Endothelial cell of umbilical vein (primary cell): ENCODE data around the gene DRD4. TPM values are rescaled to one million over a fixed set of nuclear protein-coding genes. Genes with fewer than 3 reads are reported as not detected.

Experiments used
- Bru-seq: library from RNA; stranded (reverse); fragments of 400-500 nt; gene quantifications from one replicate; lab custom pipeline; 2021; lab: Mats Ljungman, UMichigan
- BruChase-seq, 2 experiments: library from RNA; stranded (reverse); fragments of 400-500 nt; gene quantifications; one replicate each; lab custom pipeline; 2021; lab: Mats Ljungman, UMichigan
- BruUV-seq: library from RNA; stranded (reverse); fragments of 400-500 nt; replicated peaks from 2 replicates; lab custom pipeline; 2021; lab: Mats Ljungman, UMichigan
- CTCF ChIA-PET: fragments of 300-600, 350-600 bp; sonication (Branson Sonifier 250); formaldehyde crosslinking; loops from one replicate; lab custom pipeline; 2021; ENCODE audit warnings: antibody characterized with exemption, inconsistent platforms; lab: Charles Lee
- POLR2A ChIA-PET: fragments of 300-600, 350-600 bp; sonication (Branson Sonifier 250); formaldehyde crosslinking; loops from one replicate; lab custom pipeline; 2021; ENCODE audit warnings: antibody characterized with exemption, inconsistent platforms; lab: Charles Lee
- DNase-seq: peaks from one replicate; pipeline ENCODE4 v3.0.0-alpha.2; 2011; ENCODE audit warnings: low read depth, low spot score
- FAIRE-seq: peaks from 2 replicates; lab custom pipeline; 2011; peaks lifted over from hg19 to GRCh38; lab: Jason Lieb, UNC
- H2AFZ ChIP-seq: 2 replicates; pipeline ENCODE4 v1.6.0; 2012; ENCODE audit warnings: low read depth, low read length, control low read depth, inconsistent platforms
- H3K27ac ChIP-seq: 2 replicates; pipeline ENCODE4 v1.5.1; 2011; ENCODE audit warnings: low read depth, mild to moderate bottlenecking, control low read depth, low read length, moderate library complexity; ENCODE audit not compliant: insufficient read depth
- H3K27me3 ChIP-seq, 2 experiments: 2 replicates each; pipeline versions ENCODE4 v1.6.0 to v1.6.1; 2011; ENCODE audit warnings: low read length in 2 of 2, mixed read lengths in 1 of 2; ENCODE audit not compliant: control insufficient read depth in 2 of 2, insufficient read depth in 2 of 2
- H3K36me3 ChIP-seq, 2 experiments: 2 replicates in 1 of 2; 3 replicates in 1 of 2; pipeline ENCODE4 v1.5.1; 2011; ENCODE audit warnings: low read length in 2 of 2, mild to moderate bottlenecking in 1 of 2, moderate library complexity in 1 of 2; ENCODE audit not compliant: control insufficient read depth in 2 of 2, insufficient read depth in 2 of 2; ENCODE audit errors: extremely low read depth in 1 of 2
- H3K4me1 ChIP-seq: 3 replicates; pipeline ENCODE4 v1.5.1; 2011; ENCODE audit warnings: mild to moderate bottlenecking, low read length; ENCODE audit not compliant: control insufficient read depth, insufficient read depth; ENCODE audit errors: extremely low read depth
- H3K4me2 ChIP-seq: 2 replicates; pipeline ENCODE4 v1.6.1; 2011; ENCODE audit warnings: low read length, control low read depth, mixed read lengths; ENCODE audit not compliant: insufficient read depth
- H3K4me3 ChIP-seq, 3 experiments: fragments of 200-600 bp in 1 of 3; sonication (generic), shearing (Covaris generic) in 1 of 3; replicated peaks in 1 of 3; 2 replicates each; pipeline ENCODE4 v1.5.1; 2011 to 2016; ENCODE audit warnings: control low read depth in 3 of 3, low read length in 3 of 3, mild to moderate bottlenecking in 2 of 3, inconsistent platforms in 1 of 3, low read depth in 1 of 3, moderate library complexity in 1 of 3; ENCODE audit not compliant: insufficient read depth in 1 of 3
- H3K79me2 ChIP-seq: 2 replicates; pipeline ENCODE4 v1.6.0; 2012; ENCODE audit warnings: low read length, inconsistent platforms; ENCODE audit not compliant: control insufficient read depth, insufficient read depth
- H3K9ac ChIP-seq: replicated peaks from 2 replicates; pipeline ENCODE3; 2011; ENCODE audit warnings: low read length, control low read depth; ENCODE audit not compliant: insufficient read depth; ENCODE audit errors: extremely low read depth
- H3K9me1 ChIP-seq: replicated peaks from 3 replicates; pipeline ENCODE4 v1.6.0; 2011; ENCODE audit warnings: mild to moderate bottlenecking, low read length; ENCODE audit not compliant: control insufficient read depth, insufficient read depth; ENCODE audit errors: extremely low read depth
- H3K9me3 ChIP-seq: replicated peaks from 2 replicates; pipeline ENCODE4 v1.5.1; 2012; ENCODE audit warnings: low read length, inconsistent platforms; ENCODE audit not compliant: control insufficient read depth, insufficient read depth
- H4K20me1 ChIP-seq: replicated peaks from 2 replicates; pipeline ENCODE3; 2011; ENCODE audit warnings: mild to moderate bottlenecking, low read length; ENCODE audit not compliant: control insufficient read depth, insufficient read depth; ENCODE audit errors: extremely low read depth
- EZH2 ChIP-seq: IDR thresholded peaks from 2 replicates; pipeline ENCODE4 v1.6.1; 2012; ENCODE audit warnings: borderline replicate concordance, low read depth, mild to moderate bottlenecking, moderate library complexity, low read length, inconsistent platforms; ENCODE audit not compliant: severe bottlenecking
- FOS ChIP-seq: IDR thresholded peaks from 2 replicates; pipeline ENCODE4 v1.6.1; 2011; ENCODE audit warnings: mild to moderate bottlenecking, low read length, moderate library complexity, borderline replicate concordance; ENCODE audit not compliant: insufficient read depth
- MYC ChIP-seq: IDR thresholded peaks from one replicate; pipeline ENCODE4 v1.6.1; 2011; ENCODE audit warnings: mild to moderate bottlenecking, low read depth, low read length
- POLR2A ChIP-seq: IDR thresholded peaks from 2 replicates; pipeline ENCODE4 v1.6.1; 2012; ENCODE audit warnings: low read depth, mild to moderate bottlenecking, control low read depth, low read length
- dilution Hi-C: fragments of 300-500 bp; cut with MboI; formaldehyde crosslinking; loops from one replicate; pipeline ENCODE4 v1.15.0; 2019; ENCODE audit warnings: low sequenced_read_pairs; ENCODE audit not compliant: extremely low pct_ligation_motif_present
- intact Hi-C: fragments of 100-400 bp; cut with micrococcal nuclease; formaldehyde crosslinking; loops from one replicate; pipeline ENCODE4 v1.10.0; 2022
- long read RNA-seq: library from polyadenylated mRNA; stranded (forward); transcript quantifications from one replicate; pipeline ENCODE4 v2.0.0, GENCODE V29; 2021
- polyA minus RNA-seq, 3 experiments: library from RNA; depleted of rRNA, polyadenylated mRNA; stranded (reverse); fragments of >200 nt; gene quantifications; 1 replicate in 1 of 3; 2 replicates in 2 of 3; pipeline ENCODE4 v1.2.3, GENCODE V29; 2011
- polyA plus RNA-seq, 4 experiments: library from polyadenylated mRNA; depleted of rRNA in 3 of 4; stranded (reverse) in 3 of 4; unstranded in 1 of 4; fragments of >200 nt; gene quantifications; 2 replicates each; pipeline versions ENCODE4 v1.2.1 to v1.2.3, GENCODE V29; 2011 to 2012; ENCODE audit warnings: missing spikeins in 1 of 4
- total RNA-seq: library from RNA; stranded (reverse); gene quantifications from 2 replicates; pipeline ENCODE4 v1.2.3, GENCODE V29; 2021
- TF ChIP-seq, protein P1 (sequence below): IDR thresholded peaks from 2 replicates; pipeline ENCODE4 v1.6.1; 2011; ENCODE audit not compliant: insufficient read depth, insufficient read length
- TF ChIP-seq, protein P2 (sequence below), 2 donors: IDR thresholded peaks; 1 replicate in 1 of 2; 2 replicates in 1 of 2; pipeline ENCODE4 v1.5.1; 2011; ENCODE audit warnings: low read length in 2 of 2, mild to moderate bottlenecking in 2 of 2, moderate library complexity in 2 of 2, control low read depth in 1 of 2, inconsistent platforms in 1 of 2, low read depth in 1 of 2; ENCODE audit not compliant: insufficient read depth in 1 of 2; ENCODE audit errors: extremely low read depth in 1 of 2

The DRD4 gene
- 0.24 TPM in 1 of 2 replicates, not detected in the other for total RNA-seq
- not detected in 2 replicates for polyA plus RNA-seq
- polyA plus RNA-seq (2011; cell fraction: cytosol; rRNA removed) = not detected in 2 replicates
- not detected in 2 replicates for polyA plus RNA-seq (2011; cell fraction: nucleus; rRNA removed)
- not detected in 2 replicates for polyA plus RNA-seq (2012)
- polyA minus RNA-seq = 0.40 TPM in 1 of 2 replicates, not detected in the other
- polyA minus RNA-seq (2011; cell fraction: cytosol; rRNA and poly(A)+ RNA removed) = not detected
- not detected in 2 replicates for polyA minus RNA-seq (2011; cell fraction: nucleus; rRNA and poly(A)+ RNA removed)
- percentile 19 among the genes with signal in this experiment for Bru-seq, nascent RNA
- percentile 45 among the genes with signal in this experiment for BruChase-seq, experiment 1, labeled RNA remaining after a 6-hour chase
- percentile 19 among the genes with signal in this experiment for BruChase-seq, experiment 2, labeled RNA remaining after a 2-hour chase
- long read RNA-seq = 0 reads

DNA sequence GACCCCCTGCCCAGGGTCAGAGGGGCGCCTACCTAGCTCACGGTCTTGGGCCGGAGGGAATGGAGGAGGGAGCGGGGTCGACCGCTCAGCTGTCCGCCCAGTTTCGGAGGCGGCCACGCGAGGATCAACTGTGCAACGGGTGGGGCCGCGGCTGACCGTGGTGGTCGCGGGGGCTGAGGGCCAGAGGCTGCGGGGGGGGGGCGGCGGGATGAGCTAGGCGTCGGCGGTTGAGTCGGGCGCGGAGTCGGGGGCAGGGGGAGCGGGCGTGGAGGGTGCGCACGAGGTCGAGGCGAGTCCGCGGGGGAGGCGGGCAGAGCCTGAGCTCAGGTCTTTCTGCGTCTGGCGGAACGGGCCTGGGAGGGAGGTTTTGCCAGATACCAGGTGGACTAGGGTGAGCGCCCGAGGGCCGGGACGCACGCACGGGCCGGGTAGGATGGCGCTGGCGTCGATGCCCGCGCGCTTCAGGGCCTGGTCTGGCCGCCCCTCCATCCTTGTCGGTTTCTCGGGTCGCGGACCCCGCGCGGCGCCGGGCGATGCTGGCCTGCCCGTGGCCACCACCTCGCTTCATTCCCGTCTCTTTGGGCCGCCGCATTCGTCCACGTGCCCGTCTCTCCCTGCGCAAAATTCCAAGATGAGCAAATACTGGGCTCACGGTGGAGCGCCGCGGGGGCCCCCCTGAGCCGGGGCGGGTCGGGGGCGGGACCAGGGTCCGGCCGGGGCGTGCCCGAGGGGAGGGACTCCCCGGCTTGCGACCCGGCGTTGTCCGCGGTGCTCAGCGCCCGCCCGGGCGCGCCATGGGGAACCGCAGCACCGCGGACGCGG is at the start of gene DRD4:
Gene DRD4 (plus strand): TSS at position 759 of the 822 bp plus-strand sequence. CDS start 36 bp downstream, at position 795.
- H3K4me2 ChIP-seq = no peak within 1 kb of the TSS
- no peak within 1 kb of the TSS for H3K9ac ChIP-seq
- no peaks in the 10 kb centered on the region for H3K9me3 ChIP-seq
- FAIRE-seq = no peak
- ChIA-PET POLR2A (no interaction called here), CTCF (interaction anchor here (0.8 kb wide), 1 partner anchor 28 kb away, joined by 3 read pairs; no protein-coding TSS in a partner anchor)
- TF ChIP-seq, protein P1, sequence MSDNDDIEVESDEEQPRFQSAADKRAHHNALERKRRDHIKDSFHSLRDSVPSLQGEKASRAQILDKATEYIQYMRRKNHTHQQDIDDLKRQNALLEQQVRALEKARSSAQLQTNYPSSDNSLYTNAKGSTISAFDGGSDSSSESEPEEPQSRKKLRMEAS = no peak
- TF ChIP-seq, protein P2, sequence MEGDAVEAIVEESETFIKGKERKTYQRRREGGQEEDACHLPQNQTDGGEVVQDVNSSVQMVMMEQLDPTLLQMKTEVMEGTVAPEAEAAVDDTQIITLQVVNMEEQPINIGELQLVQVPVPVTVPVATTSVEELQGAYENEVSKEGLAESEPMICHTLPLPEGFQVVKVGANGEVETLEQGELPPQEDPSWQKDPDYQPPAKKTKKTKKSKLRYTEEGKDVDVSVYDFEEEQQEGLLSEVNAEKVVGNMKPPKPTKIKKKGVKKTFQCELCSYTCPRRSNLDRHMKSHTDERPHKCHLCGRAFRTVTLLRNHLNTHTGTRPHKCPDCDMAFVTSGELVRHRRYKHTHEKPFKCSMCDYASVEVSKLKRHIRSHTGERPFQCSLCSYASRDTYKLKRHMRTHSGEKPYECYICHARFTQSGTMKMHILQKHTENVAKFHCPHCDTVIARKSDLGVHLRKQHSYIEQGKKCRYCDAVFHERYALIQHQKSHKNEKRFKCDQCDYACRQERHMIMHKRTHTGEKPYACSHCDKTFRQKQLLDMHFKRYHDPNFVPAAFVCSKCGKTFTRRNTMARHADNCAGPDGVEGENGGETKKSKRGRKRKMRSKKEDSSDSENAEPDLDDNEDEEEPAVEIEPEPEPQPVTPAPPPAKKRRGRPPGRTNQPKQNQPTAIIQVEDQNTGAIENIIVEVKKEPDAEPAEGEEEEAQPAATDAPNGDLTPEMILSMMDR (IDR thresholded peaks at IDR 0.05; ENCODE audit: extremely low read depth in 1 of 2, insufficient read depth in 1 of 2, low read depth in 1 of 2, low read length in 2 of 2) = no peak
- TF ChIP-seq POLR2A (no peak), MYC (no peak), FOS (no peak), EZH2 (peak; percentile 26)
- BruUV-seq = no TSS peak
- intact Hi-C loops (no loop called here), dilution Hi-C loops (no loop called here)
- H3K4me1 ChIP-seq = peaks cover 4% of the 10 kb centered on the region
- H3K4me3 ChIP-seq = no peak within 1 kb of the TSS
- peaks cover 27 to 45% of the 10 kb centered on the region in 2 experiments for H3K27me3 ChIP-seq
- no peak for DNase-seq
- H3K9me1 ChIP-seq = no peaks in the 10 kb centered on the region
- H3K79me2 ChIP-seq = no peaks in the 10 kb centered on the region
- no peaks in the 10 kb centered on the region for H4K20me1 ChIP-seq
- H3K36me3 ChIP-seq = no peaks in the 10 kb centered on the region
- no peak within 1 kb of the TSS for H2AFZ ChIP-seq
- no peak within 1 kb of the TSS for H3K27ac ChIP-seq
